GM23338 (cell line): ENCODE data around the gene MAMDC2. TPM values are rescaled to one million over a fixed set of nuclear protein-coding genes. Genes with fewer than 3 reads are reported as not detected.
A peak's percentile ranks its signal among the peaks of the same experiment; 100 is the strongest.

Experiments used
- ATAC-seq: fragments of 200-7000 bp; cut with Tn5 transposase; 3 replicates; pipeline ENCODE4 v1.9.1; 2020
- DNase-seq: peaks from one replicate; pipeline ENCODE4 v3.0.0-alpha.2; 2015; ENCODE audit warnings: low spot score
- H2AFZ ChIP-seq: fragments of 200-600 bp; sonication (generic); 2 replicates; pipeline ENCODE4 v1.8.0; 2016; ENCODE audit warnings: antibody characterized with exemption, mild to moderate bottlenecking, moderate library complexity
- H3F3A ChIP-seq: fragments of 200-600 bp; sonication (generic); replicated peaks from 2 replicates; pipeline ENCODE4 v1.8.0; 2017; ENCODE audit warnings: antibody characterized with exemption, mixed run types, low read depth
- H3K27ac ChIP-seq: fragments of 200-600 bp; sonication (generic); 2 replicates; pipeline ENCODE4 v1.6.1; 2016; ENCODE audit warnings: low read depth
- H3K27me3 ChIP-seq: fragments of 200-600 bp; sonication (generic); 2 replicates; pipeline ENCODE4 v1.8.0; 2016; ENCODE audit warnings: mild to moderate bottlenecking, mixed run types, moderate library complexity; ENCODE audit not compliant: insufficient read depth
- H3K36me3 ChIP-seq: fragments of 200-600 bp; sonication (generic); 2 replicates; pipeline ENCODE4 v1.8.0; 2016; ENCODE audit warnings: mild to moderate bottlenecking; ENCODE audit not compliant: insufficient read depth
- H3K4me1 ChIP-seq: fragments of 200-600 bp; sonication (generic); 2 replicates; pipeline ENCODE4 v1.8.0; 2016; ENCODE audit warnings: mild to moderate bottlenecking, moderate library complexity; ENCODE audit not compliant: insufficient read depth
- H3K4me2 ChIP-seq: fragments of 200-600 bp; sonication (generic); 2 replicates; pipeline ENCODE4 v1.7.1; 2017; ENCODE audit warnings: mixed run types
- H3K4me3 ChIP-seq: fragments of 200-600 bp; sonication (generic); 2 replicates; pipeline ENCODE4 v1.6.1; 2016; ENCODE audit warnings: mixed run types
- H3K79me2 ChIP-seq: fragments of 200-600 bp; sonication (generic); replicated peaks from 2 replicates; pipeline ENCODE4 v1.8.0; 2017; ENCODE audit warnings: mild to moderate bottlenecking; ENCODE audit not compliant: insufficient read depth
- H3K9me2 ChIP-seq: fragments of 200-600 bp; sonication (generic); 2 replicates; pipeline ENCODE4 v1.8.0; 2017; ENCODE audit not compliant: insufficient read depth
- H4K20me1 ChIP-seq: fragments of 200-600 bp; sonication (generic); replicated peaks from 2 replicates; pipeline ENCODE4 v1.8.0; 2017; ENCODE audit warnings: mild to moderate bottlenecking; ENCODE audit not compliant: insufficient read depth
- H3K27ac Mint-ChIP-seq: 2 replicates; pipeline ENCODE4 v1.8.0; 2020; ENCODE audit warnings: inconsistent platforms, mild to moderate bottlenecking, moderate library complexity, mixed read lengths
- H3K27me3 Mint-ChIP-seq: 3 replicates; pipeline ENCODE4 v1.8.0; 2022; ENCODE audit warnings: low read depth, mild to moderate bottlenecking, moderate library complexity, mixed read lengths, inconsistent platforms; ENCODE audit not compliant: insufficient read depth, poor library complexity
- H3K36me3 Mint-ChIP-seq: 3 replicates; pipeline ENCODE4 v1.8.0; 2021; ENCODE audit warnings: low read depth, mild to moderate bottlenecking, inconsistent platforms, moderate library complexity, mixed read lengths
- H3K4me1 Mint-ChIP-seq: 3 replicates; pipeline ENCODE4 v1.8.0; 2020; ENCODE audit warnings: mild to moderate bottlenecking, inconsistent platforms, mixed read lengths
- H3K4me3 Mint-ChIP-seq: 3 replicates; pipeline ENCODE4 v1.8.0; 2021; ENCODE audit warnings: moderate library complexity, mild to moderate bottlenecking, inconsistent platforms, mixed read lengths
- H3K9me3 Mint-ChIP-seq: 3 replicates; pipeline ENCODE4 v1.8.0; 2020; ENCODE audit warnings: moderate library complexity, mild to moderate bottlenecking, inconsistent platforms, mixed read lengths
- CREB1 ChIP-seq: fragments of 250-450 bp; sonication (Bioruptor Pico); IDR thresholded peaks from 2 replicates; pipeline ENCODE4 v1.5.0; 2020; ENCODE audit warnings: low read depth, mild to moderate bottlenecking, moderate library complexity
- CTCF ChIP-seq, 2 experiments: fragments of 200-600 bp in 1 of 2; sonication (generic) in 1 of 2; conservative IDR thresholded peaks; 2 replicates each; pipeline versions ENCODE4 v1.5.1 to v1.6.1; 2016 to 2017; ENCODE audit warnings: antibody characterized with exemption in 2 of 2, low read depth in 2 of 2, mild to moderate bottlenecking in 2 of 2, moderate library complexity in 1 of 2
- ETS1 ChIP-seq: IDR thresholded peaks from 2 replicates; pipeline ENCODE4 v1.6.1; 2016; ENCODE audit warnings: antibody characterized with exemption
- JUNB ChIP-seq: IDR thresholded peaks from one replicate; pipeline ENCODE4 v1.6.1; 2016; ENCODE audit warnings: antibody characterized with exemption; ENCODE audit not compliant: unreplicated experiment
- STAT1 ChIP-seq: IDR thresholded peaks from one replicate; pipeline ENCODE4 v1.6.1; 2016; ENCODE audit warnings: antibody characterized with exemption; ENCODE audit not compliant: unreplicated experiment
- ZNF462 ChIP-seq: fragments of 250-450 bp; sonication (Bioruptor Pico); IDR thresholded peaks from 2 replicates; pipeline ENCODE4 v1.5.0; 2020; ENCODE audit warnings: mild to moderate bottlenecking, moderate library complexity
- polyA plus RNA-seq: library from polyadenylated mRNA; unstranded; fragments of >200 nt; fragmentation: Nextera tagmentation; extraction: Ambion mirVana; gene quantifications from 2 replicates; pipeline ENCODE4 v1.2.1, GENCODE V29; 2016
- total RNA-seq: library from RNA; depleted of rRNA; stranded (reverse); fragments of >200 nt; shearing (Covaris generic); gene quantifications from 2 replicates; pipeline ENCODE4 v1.2.3, GENCODE V29; 2014

MAMDC2 gene
- total and polyA plus RNA-seq, 2 experiments from 2014 or later: 7.7 to 19.6 TPM

GRCh38 chr9:70060883-70061507 lies 17.3 kb downstream of the MAMDC2 start (continued):
- TF ChIP-seq ZNF462 (CRISPR knock-in tag): no peak
- no peak for TF ChIP-seq STAT1
- no peak for TF ChIP-seq CTCF (conservative IDR thresholded peaks at IDR 0.05; ENCODE audit: low read depth in 2 of 2)

GRCh38 chr9:70061776-70062175 lies 18.1 kb downstream of the MAMDC2 start:
- peaks cover 19% of the 10 kb centered on the region for H3K4me1 ChIP-seq
- H2AFZ ChIP-seq: no peak overlapping the region
- H3K27ac ChIP-seq: no peak overlapping the region
- 0 out of 2 replicates have a peak, but pooled peaks cover 5% of the 10 kb centered on the region for H3K9me2 ChIP-seq
- H3K27ac Mint-ChIP-seq: no peak overlapping the region
- peaks cover 15% of the 10 kb centered on the region for H3K4me1 Mint-ChIP-seq
- H3K79me2 ChIP-seq: peaks cover 3% of the 10 kb centered on the region
- no peak for TF ChIP-seq JUNB
- no peak for TF ChIP-seq ETS1
- TF ChIP-seq CREB1 (CRISPR knock-in tag): no peak
- H3K9me3 Mint-ChIP-seq: peaks cover 2% of the 10 kb centered on the region; the same call in 2 of the 3 replicates
- H3F3A ChIP-seq: no peaks in the 10 kb centered on the region
- H3K4me3 Mint-ChIP-seq: no peak overlapping the region
- no peaks in the 10 kb centered on the region for H3K36me3 ChIP-seq
- ATAC-seq (no peak), DNase-seq (no peak)
- H4K20me1 ChIP-seq: no peaks in the 10 kb centered on the region
- H3K27me3 Mint-ChIP-seq: peaks cover 5% of the 10 kb centered on the region
- H3K27me3 ChIP-seq: no peaks in the 10 kb centered on the region
- H3K4me2 ChIP-seq: 0 out of 2 replicates have a peak overlapping the region, but pooled peaks have one; percentile 44
- peaks cover 7% of the 10 kb centered on the region; the same call in 2 of the 3 replicates for H3K36me3 Mint-ChIP-seq
- no peak overlapping the region for H3K4me3 ChIP-seq
